GM12864 (cell line): ENCODE data around the gene RERE.

Source experiments
- DNase-seq: peaks from one replicate; pipeline ENCODE4 v3.0.0-alpha.2; 2011; ENCODE audit warnings: low read depth
- H3K4me3 ChIP-seq: 2 replicates; pipeline ENCODE4 v1.5.1; 2011; ENCODE audit warnings: mild to moderate bottlenecking, low read depth, low read length, control low read depth
- TF ChIP-seq, protein P1 (sequence below): IDR thresholded peaks from 2 replicates; pipeline ENCODE4 v1.5.1; 2011; ENCODE audit warnings: low read depth, mild to moderate bottlenecking, moderate library complexity, low read length, control low read depth, inconsistent platforms; ENCODE audit errors: missing control alignments

The RERE gene

GRCh38 chr1:8578132-8578877 is 239.1 kb downstream of the RERE start:
- H3K4me3 ChIP-seq: no peak overlapping the region
- no peak for DNase-seq
- TF ChIP-seq, protein P1, sequence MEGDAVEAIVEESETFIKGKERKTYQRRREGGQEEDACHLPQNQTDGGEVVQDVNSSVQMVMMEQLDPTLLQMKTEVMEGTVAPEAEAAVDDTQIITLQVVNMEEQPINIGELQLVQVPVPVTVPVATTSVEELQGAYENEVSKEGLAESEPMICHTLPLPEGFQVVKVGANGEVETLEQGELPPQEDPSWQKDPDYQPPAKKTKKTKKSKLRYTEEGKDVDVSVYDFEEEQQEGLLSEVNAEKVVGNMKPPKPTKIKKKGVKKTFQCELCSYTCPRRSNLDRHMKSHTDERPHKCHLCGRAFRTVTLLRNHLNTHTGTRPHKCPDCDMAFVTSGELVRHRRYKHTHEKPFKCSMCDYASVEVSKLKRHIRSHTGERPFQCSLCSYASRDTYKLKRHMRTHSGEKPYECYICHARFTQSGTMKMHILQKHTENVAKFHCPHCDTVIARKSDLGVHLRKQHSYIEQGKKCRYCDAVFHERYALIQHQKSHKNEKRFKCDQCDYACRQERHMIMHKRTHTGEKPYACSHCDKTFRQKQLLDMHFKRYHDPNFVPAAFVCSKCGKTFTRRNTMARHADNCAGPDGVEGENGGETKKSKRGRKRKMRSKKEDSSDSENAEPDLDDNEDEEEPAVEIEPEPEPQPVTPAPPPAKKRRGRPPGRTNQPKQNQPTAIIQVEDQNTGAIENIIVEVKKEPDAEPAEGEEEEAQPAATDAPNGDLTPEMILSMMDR: no peak

DNA sequence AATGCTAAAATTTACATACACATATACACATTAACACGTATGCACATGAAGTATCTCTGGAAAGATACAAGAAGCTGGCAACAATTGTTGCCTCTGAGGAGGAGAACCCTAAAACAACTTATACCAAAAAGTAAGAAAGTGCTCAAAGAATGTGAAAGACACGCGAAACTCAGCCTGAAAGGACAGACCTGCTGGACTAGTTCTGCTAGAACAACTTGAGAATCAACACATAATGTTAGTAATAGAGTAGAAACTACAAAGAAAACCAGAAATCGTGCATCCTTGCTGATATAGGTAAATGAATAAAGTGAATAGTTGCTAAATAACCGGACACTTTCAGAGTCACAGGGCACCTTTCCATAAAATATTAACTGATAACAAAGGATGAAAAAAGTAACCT is 242.5 kb downstream of the RERE start:
- H3K4me3 ChIP-seq: no peak overlapping the region
- TF ChIP-seq, protein P1: no peak
- DNase-seq: no peak

GRCh38 chr1:8572106-8572505 is 245.3 kb downstream of the RERE start:
- no peak overlapping the region for H3K4me3 ChIP-seq
- TF ChIP-seq, protein P1: no peak
- DNase-seq: no peak

DNA sequence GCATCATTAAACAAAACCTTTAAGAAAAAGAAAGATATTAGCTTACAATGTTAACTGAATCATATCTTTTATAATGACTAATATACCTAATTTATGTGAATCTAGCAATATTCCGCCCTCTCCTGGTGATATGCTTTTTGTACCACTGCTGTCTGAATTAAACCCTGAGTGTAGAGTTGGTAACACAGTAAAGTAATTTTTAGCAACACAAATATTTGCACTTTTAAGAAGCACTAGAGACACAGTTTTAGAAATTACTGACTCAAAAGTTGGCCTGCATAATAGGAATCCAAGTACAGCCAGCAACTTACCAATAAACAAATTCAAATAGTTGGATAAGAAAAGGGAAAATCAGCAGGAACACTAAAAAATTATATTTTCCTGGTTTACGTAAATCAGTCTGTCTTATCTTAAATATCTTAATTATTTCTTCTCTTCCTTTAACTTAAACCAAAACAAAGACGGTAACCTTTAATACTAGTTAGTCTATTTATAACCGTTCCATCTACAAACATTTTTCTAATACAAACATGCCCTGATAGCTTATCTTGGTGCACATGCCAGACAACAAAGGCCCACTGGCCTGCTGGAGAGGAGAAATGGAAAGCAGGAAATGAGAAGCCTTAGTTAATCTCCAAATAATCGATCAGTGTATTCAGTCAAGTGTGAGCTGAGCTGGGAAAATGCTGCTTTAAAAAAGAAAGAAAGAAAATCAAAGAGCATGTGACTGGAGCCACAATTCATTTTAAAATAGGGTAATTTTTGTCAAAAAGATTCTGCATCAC is 246.0 kb downstream of the RERE start:
- H3K4me3 ChIP-seq: no peak overlapping the region
- no peak for DNase-seq
- TF ChIP-seq, protein P1: peak; percentile 11

GRCh38 chr1:8570465-8570864 is 247.0 kb downstream of the RERE start:
- TF ChIP-seq, protein P1: no peak
- DNase-seq: no peak
- no peak overlapping the region for H3K4me3 ChIP-seq

DNA sequence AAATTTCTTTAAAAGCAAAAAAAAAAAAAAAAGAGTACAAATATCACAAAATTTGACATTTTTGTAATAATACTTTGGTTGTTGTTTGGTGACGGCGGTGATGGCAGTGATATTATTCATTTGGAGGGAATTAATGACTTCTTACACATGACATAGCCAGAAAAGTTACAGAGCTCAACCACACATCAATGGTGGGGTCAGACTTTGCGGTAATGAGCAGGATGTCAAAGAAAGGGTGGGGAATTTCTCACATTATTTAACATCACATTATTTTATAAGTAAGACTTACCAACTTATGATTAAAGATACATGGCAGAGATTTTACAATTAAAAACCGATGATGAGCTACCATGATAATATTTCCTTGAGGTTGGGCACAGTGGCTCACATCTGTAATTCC is 248.2 kb downstream of the RERE start:
- no peak overlapping the region for H3K4me3 ChIP-seq
- TF ChIP-seq, protein P1: no peak
- no peak for DNase-seq
